Peyer's patch (tissue), 4 donors: ENCODE results near the gene BMP6. TPM values are rescaled to one million over a fixed set of nuclear protein-coding genes. Genes with fewer than 3 reads are reported as not detected.

Experiments
- DNase-seq, 3 donors: peaks; one replicate each; pipeline ENCODE4 v3.0.0-alpha.2; 2017 to 2019
- H3K27ac ChIP-seq, 4 donors: fragments of 200-600 bp; sonication (generic); one replicate each; pipeline ENCODE4 v1.5.1; 2016 to 2019
- H3K27me3 ChIP-seq, 2 donors: fragments of 200-600 bp; sonication (generic); one replicate each; pipeline ENCODE4 v1.5.1; 2019
- H3K36me3 ChIP-seq, 3 donors: fragments of 200-600 bp; sonication (generic); one replicate each; pipeline ENCODE4 v1.5.1; 2016 to 2019
- H3K4me1 ChIP-seq, 4 donors: fragments of 200-600 bp; sonication (generic); one replicate each; pipeline ENCODE4 v1.5.1; 2016 to 2019
- H3K4me3 ChIP-seq, 4 donors: fragments of 200-600 bp; sonication (generic); 1 replicate in 3 of 4; 2 replicates in 1 of 4; pipeline ENCODE4 v1.5.1; 2016 to 2019; ENCODE audit warnings: mild to moderate bottlenecking in 1 of 4
- H3K9me3 ChIP-seq, 4 donors: fragments of 200-600 bp; sonication (generic); one replicate each; pipeline ENCODE4 v1.5.1; 2016 to 2019; ENCODE audit warnings: mild to moderate bottlenecking in 1 of 4
- POLR2A ChIP-seq, 2 donors: fragments of 450-650 bp; IDR thresholded peaks; one replicate each; pipeline ENCODE4 v1.5.1; 2017; ENCODE audit warnings: antibody characterized with exemption in 2 of 2, mild to moderate bottlenecking in 2 of 2, moderate library complexity in 2 of 2
- total RNA-seq, 4 donors: library from RNA; depleted of rRNA; stranded (reverse); fragments of >200 nt; gene quantifications; one replicate each; pipeline ENCODE4 v1.1.0, GENCODE V29; 2016
- TF ChIP-seq, protein P1 (sequence below), 6 experiments: fragments of 450-650 bp in 4 of 6; fragments of 200-600 bp in 2 of 6; sonication (generic) in 1 of 6; IDR thresholded peaks; one replicate each; pipeline ENCODE4 v1.5.1; 2017 to 2019; ENCODE audit warnings: antibody characterized with exemption in 6 of 6, mild to moderate bottlenecking in 3 of 6, moderate library complexity in 1 of 6

BMP6 gene
- total RNA-seq, 4 donors from 2014 or later: 0.88 to 3.6 (median 2.2) TPM

- H3K27ac ChIP-seq: no peak overlapping the region
- no peaks in the 10 kb centered on the region for H3K27me3 ChIP-seq
- no peak overlapping the region for H3K4me3 ChIP-seq
- H3K9me3 ChIP-seq: no peaks in the 10 kb centered on the region
- DNase-seq: no peak
- no peaks in the 10 kb centered on the region for H3K36me3 ChIP-seq
- H3K4me1 ChIP-seq: no peaks in the 10 kb centered on the region
- TF ChIP-seq, protein P1, sequence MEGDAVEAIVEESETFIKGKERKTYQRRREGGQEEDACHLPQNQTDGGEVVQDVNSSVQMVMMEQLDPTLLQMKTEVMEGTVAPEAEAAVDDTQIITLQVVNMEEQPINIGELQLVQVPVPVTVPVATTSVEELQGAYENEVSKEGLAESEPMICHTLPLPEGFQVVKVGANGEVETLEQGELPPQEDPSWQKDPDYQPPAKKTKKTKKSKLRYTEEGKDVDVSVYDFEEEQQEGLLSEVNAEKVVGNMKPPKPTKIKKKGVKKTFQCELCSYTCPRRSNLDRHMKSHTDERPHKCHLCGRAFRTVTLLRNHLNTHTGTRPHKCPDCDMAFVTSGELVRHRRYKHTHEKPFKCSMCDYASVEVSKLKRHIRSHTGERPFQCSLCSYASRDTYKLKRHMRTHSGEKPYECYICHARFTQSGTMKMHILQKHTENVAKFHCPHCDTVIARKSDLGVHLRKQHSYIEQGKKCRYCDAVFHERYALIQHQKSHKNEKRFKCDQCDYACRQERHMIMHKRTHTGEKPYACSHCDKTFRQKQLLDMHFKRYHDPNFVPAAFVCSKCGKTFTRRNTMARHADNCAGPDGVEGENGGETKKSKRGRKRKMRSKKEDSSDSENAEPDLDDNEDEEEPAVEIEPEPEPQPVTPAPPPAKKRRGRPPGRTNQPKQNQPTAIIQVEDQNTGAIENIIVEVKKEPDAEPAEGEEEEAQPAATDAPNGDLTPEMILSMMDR (IDR thresholded peaks at IDR 0.05): no peak
- TF ChIP-seq POLR2A (IDR thresholded peaks at IDR 0.05): no peak
These were observed 6.5 kb upstream of the BMP6 start for GRCh38 chr6:7719364-7719850.

DNA sequence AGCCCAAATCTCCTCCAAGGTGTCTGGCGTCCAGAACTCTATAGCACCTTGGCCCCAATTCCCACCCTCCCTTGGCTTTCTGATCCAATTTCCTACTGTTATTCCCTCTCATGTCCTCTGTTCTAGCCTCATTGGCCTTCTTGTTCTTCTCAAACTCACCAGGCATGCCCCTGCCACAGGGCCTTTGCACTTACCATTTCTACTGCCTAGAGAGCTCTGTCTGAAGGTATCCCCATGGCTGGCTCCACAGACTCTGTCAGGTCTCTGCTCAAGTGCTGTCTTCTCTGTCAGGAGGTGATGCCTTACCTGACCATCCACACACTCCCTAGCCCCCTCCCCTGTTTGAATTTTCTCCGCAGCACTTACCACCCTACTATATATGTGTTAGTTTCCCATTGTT lies 5.6 kb upstream of the BMP6 start:
- no peak for DNase-seq
- Histone ChIP-seq H3K9me3 (no peaks in the 10 kb centered on the region), H3K4me1 (no peaks in the 10 kb centered on the region), H3K4me3 (no peak overlapping the region), H3K36me3 (no peaks in the 10 kb centered on the region), H3K27ac (no peak overlapping the region), H3K27me3 (no peaks in the 10 kb centered on the region)
- TF ChIP-seq POLR2A (IDR thresholded peaks at IDR 0.05): no peak

DNA sequence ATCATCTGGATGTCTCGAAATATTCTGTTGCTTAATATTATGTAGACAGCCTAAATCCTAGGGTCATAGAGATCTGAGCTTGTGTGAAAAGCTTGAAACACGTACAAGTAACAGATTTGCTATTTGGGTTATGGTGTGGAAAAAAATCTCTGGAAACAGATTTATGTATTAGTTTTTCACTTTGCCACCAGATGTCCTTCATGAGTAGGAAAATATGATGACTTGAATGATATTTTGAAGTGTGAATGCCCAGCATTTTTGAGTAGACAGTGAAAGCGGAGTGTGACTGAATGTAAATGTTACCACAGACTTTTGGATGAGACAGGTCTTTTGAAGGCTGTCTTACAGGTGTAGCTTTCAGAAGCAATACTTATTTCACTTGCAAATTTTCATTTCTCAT lies 4.2 kb upstream of the BMP6 start:
- no peaks in the 10 kb centered on the region for H3K9me3 ChIP-seq
- H3K27ac ChIP-seq: no peak overlapping the region
- H3K4me3 ChIP-seq: no peak overlapping the region
- TF ChIP-seq POLR2A (IDR thresholded peaks at IDR 0.05): no peak
- TF ChIP-seq, protein P1 (IDR thresholded peaks at IDR 0.05): peak in 4 of 6 experiments; percentile 20 to 41 (median 25)
- peaks cover 0 to 3% of the 10 kb centered on the region in 2 donors for H3K27me3 ChIP-seq
- no peaks in the 10 kb centered on the region for H3K36me3 ChIP-seq
- H3K4me1 ChIP-seq: peaks cover 0 to 13% (median 4%) of the 10 kb centered on the region in 4 donors
- no peak for DNase-seq

GRCh38 chr6:7723041-7723447 lies 2.9 kb upstream of the BMP6 start:
- DNase-seq: peak; percentile 67 to 90 (median 71)
- no peaks in the 10 kb centered on the region for H3K36me3 ChIP-seq

GRCh38 chr6:7723554-7723953 lies 2.3 kb upstream of the BMP6 start:
- H3K27ac ChIP-seq: no peak overlapping the region
- no peaks in the 10 kb centered on the region for H3K36me3 ChIP-seq
- no peaks in the 10 kb centered on the region for H3K9me3 ChIP-seq
- peaks cover 0 to 19% of the 10 kb centered on the region in 2 donors for H3K27me3 ChIP-seq
- no peak for DNase-seq
- peaks cover 0 to 27% (median 17%) of the 10 kb centered on the region in 4 donors for H3K4me1 ChIP-seq
- H3K4me3 ChIP-seq: no peak overlapping the region
- no peak for TF ChIP-seq POLR2A (IDR thresholded peaks at IDR 0.05)
- TF ChIP-seq, protein P1 (IDR thresholded peaks at IDR 0.05): no peak

More at GRCh38 chr6:7723041-7723447, 2.9 kb upstream of the BMP6 start:
- Histone ChIP-seq H3K27me3 (peaks cover 0 to 14% of the 10 kb centered on the region in 2 donors), H3K27ac (no peak overlapping the region), H3K9me3 (no peaks in the 10 kb centered on the region), H3K4me3 (no peak overlapping the region), H3K4me1 (peaks cover 0 to 24% (median 13%) of the 10 kb centered on the region in 4 donors)
- no peak for TF ChIP-seq POLR2A (IDR thresholded peaks at IDR 0.05)
- TF ChIP-seq, protein P1 (IDR thresholded peaks at IDR 0.05): peak; percentile 14 to 57 (median 50)

DNA sequence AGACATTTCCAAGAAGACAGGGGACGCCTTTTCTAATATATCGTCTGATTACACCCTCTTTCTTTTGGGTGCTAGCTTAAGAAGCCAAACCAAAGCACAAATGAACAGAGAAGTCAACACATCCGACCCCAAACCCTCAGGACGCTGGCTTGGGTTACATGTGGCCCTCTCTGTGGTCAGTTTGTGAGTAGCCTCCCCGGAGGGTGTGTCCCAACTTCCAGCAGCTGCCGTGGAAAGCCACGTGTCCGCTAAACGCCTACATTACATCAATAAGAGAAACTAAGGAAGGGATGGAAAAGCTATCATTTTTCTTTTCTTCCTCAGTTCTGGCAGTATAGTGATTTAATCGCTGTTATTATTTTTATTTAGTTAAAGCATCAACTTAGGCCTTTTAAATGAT lies 487 bp upstream of the BMP6 start:
- no peak for TF ChIP-seq POLR2A (IDR thresholded peaks at IDR 0.05)
- TF ChIP-seq, protein P1 (IDR thresholded peaks at IDR 0.05): no peak
- no peaks in the 10 kb centered on the region for H3K36me3 ChIP-seq
- H3K27ac ChIP-seq: no peak overlapping the region
- DNase-seq: no peak
- H3K27me3 ChIP-seq: peaks cover 0 to 21% of the 10 kb centered on the region in 2 donors
- H3K4me1 ChIP-seq: peaks cover 0 to 29% (median 20%) of the 10 kb centered on the region in 4 donors
- H3K4me3 ChIP-seq: peak overlapping the region in 2 of 4 donors; percentile 51 to 70
- no peaks in the 10 kb centered on the region for H3K9me3 ChIP-seq
